22Rv1 (cell line): Measurements from ENCODE around the gene ZNF423.

Experiments
- ZFX ChIP-seq: fragments of 450-650 bp; IDR thresholded peaks from 2 replicates; pipeline ENCODE4 v1.6.1; 2017; ENCODE audit warnings: antibody characterized with exemption, borderline replicate concordance
- TF ChIP-seq, protein P1 (sequence below): fragments of 450-650 bp; IDR thresholded peaks from 2 replicates; pipeline ENCODE4 v1.5.1; 2017; ENCODE audit warnings: mild to moderate bottlenecking

- TF ChIP-seq, protein P1, sequence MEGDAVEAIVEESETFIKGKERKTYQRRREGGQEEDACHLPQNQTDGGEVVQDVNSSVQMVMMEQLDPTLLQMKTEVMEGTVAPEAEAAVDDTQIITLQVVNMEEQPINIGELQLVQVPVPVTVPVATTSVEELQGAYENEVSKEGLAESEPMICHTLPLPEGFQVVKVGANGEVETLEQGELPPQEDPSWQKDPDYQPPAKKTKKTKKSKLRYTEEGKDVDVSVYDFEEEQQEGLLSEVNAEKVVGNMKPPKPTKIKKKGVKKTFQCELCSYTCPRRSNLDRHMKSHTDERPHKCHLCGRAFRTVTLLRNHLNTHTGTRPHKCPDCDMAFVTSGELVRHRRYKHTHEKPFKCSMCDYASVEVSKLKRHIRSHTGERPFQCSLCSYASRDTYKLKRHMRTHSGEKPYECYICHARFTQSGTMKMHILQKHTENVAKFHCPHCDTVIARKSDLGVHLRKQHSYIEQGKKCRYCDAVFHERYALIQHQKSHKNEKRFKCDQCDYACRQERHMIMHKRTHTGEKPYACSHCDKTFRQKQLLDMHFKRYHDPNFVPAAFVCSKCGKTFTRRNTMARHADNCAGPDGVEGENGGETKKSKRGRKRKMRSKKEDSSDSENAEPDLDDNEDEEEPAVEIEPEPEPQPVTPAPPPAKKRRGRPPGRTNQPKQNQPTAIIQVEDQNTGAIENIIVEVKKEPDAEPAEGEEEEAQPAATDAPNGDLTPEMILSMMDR = no peak
- TF ChIP-seq ZFX = no peak
These were observed 201.5 kb downstream of the ZNF423 start for GRCh38 chr16:49654425-49654824.
